ENCODE data around the gene RARRES1.

Gene RARRES1

DNA sequence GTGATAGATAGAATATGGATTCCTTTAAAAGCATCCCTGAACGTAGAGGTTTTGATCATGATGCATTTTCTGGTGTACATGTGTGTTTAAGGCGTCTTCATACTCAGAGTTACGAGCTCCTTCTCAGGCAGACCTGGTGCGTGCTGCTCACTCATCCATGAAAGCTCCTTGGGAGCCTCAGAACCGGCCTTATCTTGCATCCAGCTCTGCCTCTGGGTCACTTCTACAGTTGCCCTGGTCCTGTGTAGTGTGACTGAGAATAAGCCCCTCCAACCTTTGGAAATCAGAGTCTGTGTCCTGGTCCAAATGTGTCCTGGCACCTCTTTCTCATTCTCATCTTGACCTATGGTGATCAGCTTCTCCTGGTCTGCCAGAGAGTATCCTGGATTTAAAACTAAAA is 17.3 kb upstream of the RARRES1 start:
- no peak for TF ChIP-seq TCF12 (IDR thresholded peaks at IDR 0.05; ENCODE audit: low read depth)
- TF ChIP-seq, protein P1, sequence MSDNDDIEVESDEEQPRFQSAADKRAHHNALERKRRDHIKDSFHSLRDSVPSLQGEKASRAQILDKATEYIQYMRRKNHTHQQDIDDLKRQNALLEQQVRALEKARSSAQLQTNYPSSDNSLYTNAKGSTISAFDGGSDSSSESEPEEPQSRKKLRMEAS (IDR thresholded peaks at IDR 0.05): no peak
- no peak for TF ChIP-seq EP300 (IDR thresholded peaks at IDR 0.05; ENCODE audit: borderline replicate concordance)
- no peak for TF ChIP-seq RAD21 (IDR thresholded peaks at IDR 0.05; ENCODE audit: low read depth)
- TF ChIP-seq, protein P2, sequence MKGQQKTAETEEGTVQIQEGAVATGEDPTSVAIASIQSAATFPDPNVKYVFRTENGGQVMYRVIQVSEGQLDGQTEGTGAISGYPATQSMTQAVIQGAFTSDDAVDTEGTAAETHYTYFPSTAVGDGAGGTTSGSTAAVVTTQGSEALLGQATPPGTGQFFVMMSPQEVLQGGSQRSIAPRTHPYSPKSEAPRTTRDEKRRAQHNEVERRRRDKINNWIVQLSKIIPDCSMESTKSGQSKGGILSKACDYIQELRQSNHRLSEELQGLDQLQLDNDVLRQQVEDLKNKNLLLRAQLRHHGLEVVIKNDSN (IDR thresholded peaks at IDR 0.05): no peak
- TF ChIP-seq FOXM1 (IDR thresholded peaks at IDR 0.05; ENCODE audit: borderline replicate concordance, low read depth): no peak
- TF ChIP-seq, protein P3, sequence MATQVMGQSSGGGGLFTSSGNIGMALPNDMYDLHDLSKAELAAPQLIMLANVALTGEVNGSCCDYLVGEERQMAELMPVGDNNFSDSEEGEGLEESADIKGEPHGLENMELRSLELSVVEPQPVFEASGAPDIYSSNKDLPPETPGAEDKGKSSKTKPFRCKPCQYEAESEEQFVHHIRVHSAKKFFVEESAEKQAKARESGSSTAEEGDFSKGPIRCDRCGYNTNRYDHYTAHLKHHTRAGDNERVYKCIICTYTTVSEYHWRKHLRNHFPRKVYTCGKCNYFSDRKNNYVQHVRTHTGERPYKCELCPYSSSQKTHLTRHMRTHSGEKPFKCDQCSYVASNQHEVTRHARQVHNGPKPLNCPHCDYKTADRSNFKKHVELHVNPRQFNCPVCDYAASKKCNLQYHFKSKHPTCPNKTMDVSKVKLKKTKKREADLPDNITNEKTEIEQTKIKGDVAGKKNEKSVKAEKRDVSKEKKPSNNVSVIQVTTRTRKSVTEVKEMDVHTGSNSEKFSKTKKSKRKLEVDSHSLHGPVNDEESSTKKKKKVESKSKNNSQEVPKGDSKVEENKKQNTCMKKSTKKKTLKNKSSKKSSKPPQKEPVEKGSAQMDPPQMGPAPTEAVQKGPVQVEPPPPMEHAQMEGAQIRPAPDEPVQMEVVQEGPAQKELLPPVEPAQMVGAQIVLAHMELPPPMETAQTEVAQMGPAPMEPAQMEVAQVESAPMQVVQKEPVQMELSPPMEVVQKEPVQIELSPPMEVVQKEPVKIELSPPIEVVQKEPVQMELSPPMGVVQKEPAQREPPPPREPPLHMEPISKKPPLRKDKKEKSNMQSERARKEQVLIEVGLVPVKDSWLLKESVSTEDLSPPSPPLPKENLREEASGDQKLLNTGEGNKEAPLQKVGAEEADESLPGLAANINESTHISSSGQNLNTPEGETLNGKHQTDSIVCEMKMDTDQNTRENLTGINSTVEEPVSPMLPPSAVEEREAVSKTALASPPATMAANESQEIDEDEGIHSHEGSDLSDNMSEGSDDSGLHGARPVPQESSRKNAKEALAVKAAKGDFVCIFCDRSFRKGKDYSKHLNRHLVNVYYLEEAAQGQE (IDR thresholded peaks at IDR 0.05; ENCODE audit: low read depth): no peak
- no peak for TF ChIP-seq TAF1 (IDR thresholded peaks at IDR 0.05; ENCODE audit: low read depth)
- no peak for TF ChIP-seq EGR1 (IDR thresholded peaks at IDR 0.05)
- TF ChIP-seq CREB1 (IDR thresholded peaks at IDR 0.05; ENCODE audit: low read depth): no peak

DNA sequence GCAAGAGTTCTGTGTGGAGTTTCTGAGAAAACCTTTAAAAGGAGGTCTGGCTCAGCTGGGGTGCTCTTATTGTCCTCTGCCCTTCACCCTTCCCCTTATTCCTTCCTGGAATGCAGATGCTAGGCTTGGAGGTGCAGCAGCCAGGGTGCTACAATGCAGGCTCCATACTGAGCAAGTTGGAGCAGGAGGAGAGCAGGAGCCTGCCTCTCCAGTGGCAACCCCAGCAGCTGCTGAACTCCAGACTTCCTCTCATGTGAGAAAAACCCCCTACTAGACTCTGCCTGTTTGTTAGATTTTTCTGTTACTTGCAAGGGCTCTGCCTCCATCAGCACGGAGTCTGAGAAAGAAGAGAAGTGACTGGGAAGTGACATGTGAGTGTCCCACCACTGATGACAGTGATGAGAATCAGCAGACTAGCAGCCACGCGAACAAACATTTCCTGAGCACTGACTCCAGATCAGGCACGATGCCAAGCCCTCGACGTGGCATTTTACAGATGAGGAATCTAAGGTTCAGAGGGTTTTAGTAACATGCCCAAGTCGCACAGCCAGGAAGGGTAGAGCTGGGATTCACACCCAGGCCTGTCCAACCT is 16.1 kb upstream of the RARRES1 start:
- TF ChIP-seq YY1 (IDR thresholded peaks at IDR 0.05; ENCODE audit: low read depth): no peak
- TF ChIP-seq FOXM1 (IDR thresholded peaks at IDR 0.05; ENCODE audit: borderline replicate concordance, low read depth): no peak
- no peak for TF ChIP-seq TCF12 (IDR thresholded peaks at IDR 0.05; ENCODE audit: low read depth)
- TF ChIP-seq CEBPB (IDR thresholded peaks at IDR 0.05): no peak
- TF ChIP-seq CREB1 (IDR thresholded peaks at IDR 0.05; ENCODE audit: low read depth): no peak
- TF ChIP-seq, protein P1 (IDR thresholded peaks at IDR 0.05): no peak
- TF ChIP-seq TAF1 (IDR thresholded peaks at IDR 0.05; ENCODE audit: low read depth): no peak
- TF ChIP-seq, protein P3 (IDR thresholded peaks at IDR 0.05; ENCODE audit: low read depth): no peak
- no peak for TF ChIP-seq EP300 (IDR thresholded peaks at IDR 0.05; ENCODE audit: borderline replicate concordance)
- TF ChIP-seq EGR1 (IDR thresholded peaks at IDR 0.05): no peak
- TF ChIP-seq TEAD4 (IDR thresholded peaks at IDR 0.05): no peak
- TF ChIP-seq RAD21 (IDR thresholded peaks at IDR 0.05; ENCODE audit: low read depth): no peak
- TF ChIP-seq NFIC (IDR thresholded peaks at IDR 0.05): no peak
- TF ChIP-seq, protein P2 (IDR thresholded peaks at IDR 0.05): no peak
- TF ChIP-seq ZBTB7A (IDR thresholded peaks at IDR 0.05; ENCODE audit: low read depth): no peak

DNA sequence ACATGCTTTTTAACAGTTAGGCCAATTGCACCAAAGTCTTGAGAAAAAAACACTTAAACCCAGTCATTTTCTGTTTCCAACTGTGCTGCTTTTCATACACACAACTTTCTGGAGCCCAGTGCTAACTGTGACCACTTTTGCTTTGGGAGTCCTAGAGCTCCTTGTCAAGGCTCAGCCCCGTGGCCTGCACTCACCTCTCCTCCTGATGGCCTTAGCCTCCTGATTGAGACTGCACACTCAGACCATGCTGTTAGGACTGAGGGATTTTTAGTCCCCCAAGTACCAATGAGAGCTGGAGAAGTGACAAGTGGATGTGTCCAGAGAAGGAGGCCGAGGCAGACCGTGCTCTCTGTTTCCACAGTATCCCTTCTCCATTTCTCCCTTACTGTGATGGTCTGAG is 15.2 kb upstream of the RARRES1 start:
- no peak for TF ChIP-seq ZBTB7A (IDR thresholded peaks at IDR 0.05; ENCODE audit: low read depth)

DNA sequence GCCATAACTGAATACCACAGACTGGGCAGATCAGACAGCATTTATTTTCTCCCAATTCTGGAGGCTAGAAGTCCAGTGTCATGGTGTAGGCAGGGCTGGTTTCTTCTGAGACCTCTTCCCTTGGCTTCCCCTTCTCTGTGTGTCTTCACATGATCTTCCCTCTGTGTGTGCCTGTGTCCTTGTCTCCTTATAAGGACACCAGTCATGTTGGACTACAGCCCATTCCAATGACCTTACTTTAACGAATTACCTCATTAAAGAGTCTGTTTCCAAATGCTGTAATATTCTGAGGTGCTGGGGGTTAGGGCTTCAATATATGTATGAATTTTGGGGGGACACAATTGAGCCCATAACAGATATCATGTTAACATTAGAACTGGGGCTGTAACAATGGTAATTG is 13.3 kb upstream of the RARRES1 start:
- TF ChIP-seq TAF1 (IDR thresholded peaks at IDR 0.05; ENCODE audit: low read depth): no peak
- no peak for TF ChIP-seq EGR1 (IDR thresholded peaks at IDR 0.05)
- no peak for TF ChIP-seq YY1 (IDR thresholded peaks at IDR 0.05; ENCODE audit: low read depth)
- TF ChIP-seq RAD21 (IDR thresholded peaks at IDR 0.05; ENCODE audit: low read depth): no peak
- no peak for TF ChIP-seq TEAD4 (IDR thresholded peaks at IDR 0.05)
- TF ChIP-seq NFIC (IDR thresholded peaks at IDR 0.05): no peak
- TF ChIP-seq CEBPB (IDR thresholded peaks at IDR 0.05): no peak
- TF ChIP-seq TCF12 (IDR thresholded peaks at IDR 0.05; ENCODE audit: low read depth): no peak
- TF ChIP-seq EP300 (IDR thresholded peaks at IDR 0.05; ENCODE audit: borderline replicate concordance): no peak
- no peak for TF ChIP-seq FOXM1 (IDR thresholded peaks at IDR 0.05; ENCODE audit: borderline replicate concordance, low read depth)
- no peak for TF ChIP-seq CREB1 (IDR thresholded peaks at IDR 0.05; ENCODE audit: low read depth)
- TF ChIP-seq ZBTB7A (IDR thresholded peaks at IDR 0.05; ENCODE audit: low read depth): no peak
- TF ChIP-seq, protein P1 (IDR thresholded peaks at IDR 0.05): no peak
- TF ChIP-seq, protein P2 (IDR thresholded peaks at IDR 0.05): no peak
- TF ChIP-seq, protein P3 (IDR thresholded peaks at IDR 0.05; ENCODE audit: low read depth): no peak

Measured in Ishikawa (cell line).